OCI-LY7 (cell line): ENCODE results near the gene PKNOX1.
"Not testable (repeated sequence)": the region's sequence is repeated elsewhere in the genome, so short reads cannot be mapped to it uniquely, and the experiment has no call there.

Experiments used
- CTCF ChIP-seq: fragments of 200-600 bp; sonication (generic); conservative IDR thresholded peaks from 2 replicates; pipeline ENCODE4 v1.5.1; 2014; ENCODE audit warnings: mild to moderate bottlenecking, antibody characterized with exemption, low read length, moderate library complexity, mixed read lengths
- EZH2phosphoT487 ChIP-seq: fragments of 200-600 bp; sonication (generic); IDR thresholded peaks from 2 replicates; pipeline ENCODE4 v1.6.1; 2018; ENCODE audit warnings: low read depth, borderline replicate concordance, mild to moderate bottlenecking, mixed run types, antibody characterized with exemption, low read length, moderate library complexity, mixed read lengths

GRCh38 chr21:42989370-42989769 is 15.0 kb downstream of the PKNOX1 start:
- TF ChIP-seq CTCF, EZH2phosphoT487: not testable (repeated sequence)
